Stomach smooth muscle (tissue), 2 donors: Measurements from ENCODE around the gene KREMEN1.
"Not testable (repeated sequence)": the region's sequence is repeated elsewhere in the genome, so short reads cannot be mapped to it uniquely, and the experiment has no call there.

Source experiments
- H3K27ac ChIP-seq: one replicate; pipeline ENCODE4 v1.7.0; 2013; ENCODE audit warnings: mild to moderate bottlenecking, low read length, inconsistent platforms
- H3K27me3 ChIP-seq, 2 donors: one replicate each; pipeline ENCODE4 v1.7.0; 2013; ENCODE audit warnings: low read length in 2 of 2; ENCODE audit not compliant: insufficient read depth in 2 of 2, control insufficient read depth in 1 of 2
- H3K36me3 ChIP-seq, 2 donors: one replicate each; pipeline ENCODE4 v1.7.0; 2013; ENCODE audit warnings: low read length in 2 of 2; ENCODE audit not compliant: control insufficient read depth in 2 of 2, insufficient read depth in 2 of 2
- H3K4me1 ChIP-seq: one replicate; pipeline ENCODE4 v1.7.0; 2013; ENCODE audit warnings: low read length; ENCODE audit not compliant: control insufficient read depth, insufficient read depth
- H3K4me3 ChIP-seq, 2 donors: one replicate each; pipeline ENCODE4 v1.7.0; 2013; ENCODE audit warnings: low read length in 2 of 2
- H3K9ac ChIP-seq, 2 donors: one replicate each; pipeline ENCODE4 v1.7.0; 2013; ENCODE audit warnings: low read length in 2 of 2, mild to moderate bottlenecking in 1 of 2
- H3K9me3 ChIP-seq, 2 donors: one replicate each; pipeline ENCODE4 v1.7.0; 2013; ENCODE audit warnings: low read length in 2 of 2; ENCODE audit not compliant: control insufficient read depth in 2 of 2
- donor health status: healthy.
- donor health status: Pancreatic carcinoma.

KREMEN1 gene

DNA sequence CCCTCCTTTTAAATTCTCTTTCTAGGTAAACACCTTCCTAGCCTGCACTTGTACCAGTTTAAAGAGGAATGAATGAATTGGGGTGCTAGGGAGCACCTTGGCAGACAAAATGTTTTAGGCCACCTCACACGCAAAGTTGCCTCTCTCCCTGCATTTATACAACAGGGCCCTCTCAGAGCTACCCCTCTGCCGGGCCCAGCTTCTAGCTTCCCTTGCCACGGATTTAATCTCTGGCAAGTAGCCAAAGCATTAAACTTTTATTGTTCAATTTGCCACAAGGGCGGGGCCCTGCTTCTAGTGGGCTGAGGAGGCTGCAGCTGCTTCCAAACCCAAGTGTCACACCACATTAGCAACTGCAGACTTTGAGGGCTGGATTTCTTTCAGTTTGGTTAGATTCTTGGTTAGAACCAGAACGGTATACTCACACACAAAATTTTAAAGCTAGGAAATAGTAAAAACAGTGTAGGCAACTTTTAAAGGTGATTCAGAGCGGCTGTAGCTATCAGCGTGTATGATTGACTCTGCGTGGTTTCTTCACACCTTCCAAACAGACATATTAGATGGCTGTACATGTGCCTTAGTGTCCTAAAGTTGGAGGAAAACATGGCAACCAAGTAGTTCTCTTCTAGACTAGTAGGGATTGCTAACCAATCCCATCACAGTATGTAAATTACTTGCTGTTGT, 6.5 kb downstream of the KREMEN1 start:
- Histone ChIP-seq H3K27me3 (no peaks in the 10 kb centered on the region), H3K4me3 (no peak overlapping the region), H3K4me1 (peaks cover 7% of the 10 kb centered on the region), H3K9ac (no peak overlapping the region), H3K27ac (no peak overlapping the region), H3K36me3 (no peaks in the 10 kb centered on the region), H3K9me3 (no peaks in the 10 kb centered on the region)

- Histone ChIP-seq H3K9me3 (no peaks in the 10 kb centered on the region), H3K27me3 (no peaks in the 10 kb centered on the region), H3K4me1 (peaks cover 4% of the 10 kb centered on the region), H3K4me3 (no peak overlapping the region), H3K9ac (no peak overlapping the region), H3K27ac (no peak overlapping the region), H3K36me3 (no peaks in the 10 kb centered on the region)
Observed at GRCh38 chr22:29080106-29080975, 7.5 kb downstream of the KREMEN1 start.

DNA sequence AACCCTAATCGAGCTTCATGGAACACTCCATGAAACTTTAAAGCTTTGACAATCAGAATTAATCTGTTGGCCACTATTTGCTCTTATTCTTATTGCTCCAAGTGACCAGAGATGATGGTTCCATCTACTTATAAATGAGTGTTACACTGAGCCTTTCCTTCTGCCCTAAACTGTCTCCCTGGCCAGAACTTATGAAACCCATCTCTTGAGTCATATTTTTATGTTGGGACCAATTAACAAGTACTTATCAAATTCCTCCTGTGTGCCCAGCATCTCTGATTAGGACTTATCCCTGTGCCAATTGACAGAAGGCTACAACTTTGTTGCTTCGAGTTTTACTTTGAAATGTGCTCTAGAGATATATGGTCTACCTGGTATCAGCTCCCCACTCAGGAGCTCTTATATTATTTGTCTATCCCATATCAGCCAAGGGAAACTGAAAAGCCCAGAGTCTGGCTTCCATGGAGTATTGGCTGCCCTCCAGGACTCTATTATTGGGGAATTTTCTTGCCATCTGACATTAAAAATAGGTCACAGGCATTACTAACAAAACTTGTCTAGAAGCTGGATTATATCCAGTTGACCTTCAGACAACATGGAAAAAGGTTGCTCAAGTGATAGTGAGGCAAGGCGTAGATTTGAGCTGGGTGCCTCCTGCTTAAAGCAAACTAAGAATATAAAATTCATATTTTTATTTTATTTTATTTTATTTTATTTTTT, 8.8 kb downstream of the KREMEN1 start:
- Histone ChIP-seq H3K27me3 (no peaks in the 10 kb centered on the region), H3K4me3 (no peak overlapping the region), H3K36me3 (no peaks in the 10 kb centered on the region), H3K9ac (no peak overlapping the region), H3K4me1 (peaks cover 4% of the 10 kb centered on the region), H3K9me3 (no peaks in the 10 kb centered on the region), H3K27ac (no peak overlapping the region)

DNA sequence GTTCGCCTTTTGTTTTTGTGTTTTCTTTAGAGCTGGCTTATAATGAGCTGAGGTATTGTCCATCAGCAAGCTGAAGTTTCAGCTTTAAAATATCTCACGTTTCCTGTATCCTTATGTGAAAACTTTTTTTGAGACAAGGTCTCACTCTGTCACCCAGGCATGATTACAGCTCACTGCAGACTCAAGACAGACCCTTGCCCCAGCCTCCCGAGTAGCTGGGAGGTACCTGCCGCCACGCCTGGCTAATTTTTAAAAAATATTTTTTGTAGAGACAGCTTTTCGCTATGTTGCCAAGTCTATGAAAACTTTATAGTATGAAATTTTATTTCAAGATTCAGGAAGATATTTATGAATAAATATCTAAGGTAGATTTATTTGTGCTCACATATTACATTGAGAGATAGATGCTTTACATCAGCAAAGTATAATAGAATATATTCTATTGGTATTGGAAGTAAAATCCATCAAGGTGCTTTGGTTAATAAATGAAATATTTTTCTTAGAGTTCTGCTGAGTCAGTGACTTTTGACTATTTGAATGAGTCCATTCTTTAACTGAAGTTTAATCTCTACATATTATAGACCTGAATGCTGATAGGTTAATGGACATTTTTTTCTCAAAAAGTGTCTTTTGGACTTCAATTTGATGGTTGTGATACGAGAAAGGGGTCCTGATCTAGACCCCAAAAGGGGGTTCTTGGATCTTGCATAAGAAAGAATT, 10.2 kb downstream of the KREMEN1 start:
- no peaks in the 10 kb centered on the region for H3K36me3 ChIP-seq
- no peak overlapping the region for H3K27ac ChIP-seq
- H3K4me1 ChIP-seq = peaks cover 4% of the 10 kb centered on the region
- H3K9ac ChIP-seq = no peak overlapping the region
- H3K4me3 ChIP-seq = no peak overlapping the region
- H3K9me3 ChIP-seq = no peaks in the 10 kb centered on the region
- H3K27me3 ChIP-seq = no peaks in the 10 kb centered on the region

DNA sequence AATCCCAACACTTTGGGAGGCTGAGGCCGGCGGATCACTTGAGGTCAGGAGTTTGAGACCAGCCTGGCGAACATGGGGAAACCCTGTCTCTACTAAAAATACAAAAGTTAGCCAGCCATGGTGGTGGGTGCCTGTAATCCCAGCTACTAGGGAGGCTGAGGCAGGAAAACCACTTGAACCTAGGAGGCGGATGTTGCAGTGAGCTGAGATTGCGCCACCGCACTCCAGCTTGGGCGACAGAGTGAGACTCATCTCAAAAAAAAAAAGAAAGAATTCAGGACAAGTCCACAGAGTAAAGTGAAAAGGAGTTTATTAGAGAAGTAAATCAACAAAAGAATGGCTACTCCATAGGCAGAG, 10.7 kb downstream of the KREMEN1 start:
- not testable (repeated sequence) for H3K4me3 ChIP-seq, H3K9me3 ChIP-seq, H3K36me3 ChIP-seq, H3K27ac ChIP-seq, H3K27me3 ChIP-seq, H3K4me1 ChIP-seq, H3K9ac ChIP-seq

GRCh38 chr22:29083933-29084591, 11.2 kb downstream of the KREMEN1 start:
- H3K27ac ChIP-seq = no peak overlapping the region
- H3K4me3 ChIP-seq = no peak overlapping the region
- H3K9me3 ChIP-seq = no peaks in the 10 kb centered on the region
- no peak overlapping the region for H3K9ac ChIP-seq
- no peaks in the 10 kb centered on the region for H3K27me3 ChIP-seq
- H3K4me1 ChIP-seq = peaks cover 4% of the 10 kb centered on the region
- no peaks in the 10 kb centered on the region for H3K36me3 ChIP-seq

- Histone ChIP-seq H3K36me3 (no peaks in the 10 kb centered on the region), H3K27ac (no peak overlapping the region), H3K4me3 (no peak overlapping the region), H3K4me1 (no peaks in the 10 kb centered on the region), H3K9ac (no peak overlapping the region), H3K9me3 (no peaks in the 10 kb centered on the region), H3K27me3 (no peaks in the 10 kb centered on the region)
Observed at GRCh38 chr22:29087012-29087411, 14.2 kb downstream of the KREMEN1 start.

DNA sequence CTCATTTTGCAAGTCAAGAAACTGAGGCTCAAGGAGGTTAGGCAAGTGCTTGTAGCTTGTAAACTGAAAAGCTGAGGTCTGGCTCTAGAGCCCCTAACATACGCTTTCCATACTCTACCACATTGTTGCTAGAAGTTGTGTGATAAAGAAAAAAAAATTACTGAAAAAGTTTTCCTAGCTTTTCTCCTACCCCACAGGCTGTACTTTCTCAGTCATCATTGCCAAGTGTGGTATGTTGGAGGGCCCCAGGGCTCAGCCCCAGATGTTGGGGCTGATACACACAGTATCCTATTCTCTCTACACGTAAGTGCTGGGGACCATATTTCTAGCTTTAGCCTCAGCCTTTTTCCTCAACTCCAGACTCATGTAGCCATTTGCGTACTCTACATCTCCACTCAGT, 16.0 kb downstream of the KREMEN1 start:
- H3K4me1 ChIP-seq = no peaks in the 10 kb centered on the region
- no peaks in the 10 kb centered on the region for H3K9me3 ChIP-seq
- H3K27ac ChIP-seq = no peak overlapping the region
- H3K36me3 ChIP-seq = no peaks in the 10 kb centered on the region
- H3K4me3 ChIP-seq = no peak overlapping the region
- H3K9ac ChIP-seq = no peak overlapping the region
- H3K27me3 ChIP-seq = no peaks in the 10 kb centered on the region

- Histone ChIP-seq H3K9me3 (no peaks in the 10 kb centered on the region), H3K27me3 (no peaks in the 10 kb centered on the region), H3K4me1 (no peaks in the 10 kb centered on the region), H3K9ac (no peak overlapping the region), H3K4me3 (no peak overlapping the region), H3K27ac (no peak overlapping the region), H3K36me3 (no peaks in the 10 kb centered on the region)
Observed at GRCh38 chr22:29089507-29089906, 16.7 kb downstream of the KREMEN1 start.

- no peaks in the 10 kb centered on the region for H3K9me3 ChIP-seq
- H3K27ac ChIP-seq = no peak overlapping the region
- H3K4me1 ChIP-seq = no peaks in the 10 kb centered on the region
- H3K9ac ChIP-seq = no peak overlapping the region
- no peaks in the 10 kb centered on the region for H3K27me3 ChIP-seq
- H3K36me3 ChIP-seq = peaks cover 0 to 2% of the 10 kb centered on the region in 2 donors
- no peak overlapping the region for H3K4me3 ChIP-seq
Observed at GRCh38 chr22:29090039-29090438, 17.2 kb downstream of the KREMEN1 start.
